GM19099 (cell line): ENCODE results near the gene PMCH.

Experiments used
- POLR2A ChIP-seq: IDR thresholded peaks from 3 replicates; pipeline ENCODE4 v1.6.1; 2011; ENCODE audit warnings: low read depth; ENCODE audit not compliant: insufficient read length; ENCODE audit errors: extremely low read depth

Gene PMCH

GRCh38 chr12:102197789-102198188 lies at the start of gene PMCH:
TSS of gene PMCH (minus strand) at chr12:102197833. CDS start at chr12:102197770, 63 bp downstream.
- TF ChIP-seq POLR2A = no peak

DNA sequence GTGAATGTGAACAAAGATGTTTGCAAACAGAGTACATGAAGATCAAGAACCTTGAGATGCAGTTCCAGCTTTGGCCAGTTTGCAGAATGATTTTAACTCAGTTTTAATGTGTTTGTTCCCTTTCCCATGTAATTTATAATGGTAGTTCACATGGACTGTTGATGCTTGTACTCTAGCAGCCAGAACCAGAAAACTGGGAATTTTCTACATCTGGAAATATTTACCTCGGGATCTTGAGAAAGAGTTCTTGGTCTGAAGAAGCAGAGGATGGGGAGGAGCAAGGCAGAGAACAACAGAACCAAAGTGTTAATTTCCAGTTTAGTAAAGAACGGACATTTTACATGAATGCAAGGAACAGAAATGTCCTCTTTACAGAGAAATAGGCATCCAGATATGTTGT lies 37.0 kb upstream of the PMCH start:
- no peak for TF ChIP-seq POLR2A

DNA sequence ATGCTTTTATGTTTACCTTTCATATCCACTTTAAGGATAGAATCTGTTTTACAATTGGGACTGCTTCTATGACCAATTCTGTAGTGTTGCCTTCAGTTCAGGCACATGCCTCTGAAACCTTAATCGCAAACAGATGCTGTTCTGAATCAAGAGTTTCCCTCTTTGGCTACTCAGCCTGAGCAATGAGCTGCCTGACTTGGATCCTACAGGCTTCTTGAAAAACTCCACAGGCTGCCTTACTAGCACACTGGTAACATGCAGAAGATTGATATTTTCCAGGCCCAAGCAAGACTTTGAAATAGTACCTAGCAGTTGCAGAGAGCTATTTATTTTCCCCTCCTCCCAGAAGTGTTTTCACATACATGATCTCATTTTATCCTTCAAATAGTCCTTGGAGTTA lies 34.8 kb upstream of the PMCH start:
- TF ChIP-seq POLR2A = no peak

GRCh38 chr12:102232036-102232435 lies 34.4 kb upstream of the PMCH start:
- TF ChIP-seq POLR2A = no peak

- TF ChIP-seq POLR2A = no peak
Measured at GRCh38 chr12:102227954-102228353, 30.3 kb upstream of the PMCH start.

GRCh38 chr12:102220736-102221135 lies 23.1 kb upstream of the PMCH start:
- TF ChIP-seq POLR2A = no peak

DNA sequence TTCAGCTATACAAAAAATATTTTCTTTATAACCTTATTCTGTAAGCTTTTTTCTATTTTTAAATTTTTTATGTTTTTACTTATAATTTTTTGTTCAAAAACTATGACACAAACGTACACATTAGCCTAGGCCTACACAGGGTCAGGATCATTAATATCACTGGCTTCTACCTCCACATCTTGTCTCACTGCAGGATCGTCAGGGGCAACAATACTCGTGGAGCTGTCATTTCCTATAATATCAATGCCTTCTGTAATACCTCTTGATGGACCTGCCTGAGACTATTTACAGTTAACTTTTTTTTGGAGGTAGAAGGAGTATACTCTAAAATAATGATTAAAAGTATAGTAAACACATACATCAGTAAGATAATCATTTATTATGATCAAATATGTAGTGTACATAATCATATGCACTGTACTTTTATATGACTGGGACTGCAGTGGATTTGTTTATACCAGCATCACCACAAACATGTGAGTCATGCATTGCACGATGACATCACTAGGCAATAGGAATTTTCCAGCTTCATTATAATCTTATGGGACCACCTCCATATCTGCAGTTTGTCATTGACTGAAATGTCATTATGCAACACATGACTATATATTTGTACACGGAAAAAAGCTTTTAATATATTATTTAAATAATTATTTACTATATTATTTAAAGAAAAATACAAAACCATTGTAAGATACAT lies 18.5 kb upstream of the PMCH start:
- TF ChIP-seq POLR2A = no peak

- TF ChIP-seq POLR2A = no peak
Measured at GRCh38 chr12:102204025-102204424, 6.4 kb upstream of the PMCH start.

DNA sequence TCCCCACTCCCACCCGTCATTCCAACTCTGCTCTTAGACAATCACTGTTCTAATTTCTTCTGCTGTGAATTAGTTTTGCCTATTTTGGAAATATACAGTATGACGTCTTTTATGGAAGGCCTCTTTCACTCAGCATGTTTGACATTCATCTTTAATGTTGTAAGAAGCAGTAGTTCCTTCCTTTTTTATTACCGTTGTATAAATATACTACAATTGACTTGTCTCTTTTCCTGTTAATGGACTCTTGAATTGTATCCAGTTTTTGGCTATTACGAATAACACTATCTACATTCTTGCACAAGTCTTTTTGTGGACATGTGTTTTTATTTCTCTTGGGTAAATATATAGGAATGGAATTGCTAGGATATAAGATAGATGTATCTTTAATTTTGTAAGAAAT lies 4.9 kb upstream of the PMCH start:
- no peak for TF ChIP-seq POLR2A

- TF ChIP-seq POLR2A = no peak
Measured at GRCh38 chr12:102201436-102202061, 3.9 kb upstream of the PMCH start.

DNA sequence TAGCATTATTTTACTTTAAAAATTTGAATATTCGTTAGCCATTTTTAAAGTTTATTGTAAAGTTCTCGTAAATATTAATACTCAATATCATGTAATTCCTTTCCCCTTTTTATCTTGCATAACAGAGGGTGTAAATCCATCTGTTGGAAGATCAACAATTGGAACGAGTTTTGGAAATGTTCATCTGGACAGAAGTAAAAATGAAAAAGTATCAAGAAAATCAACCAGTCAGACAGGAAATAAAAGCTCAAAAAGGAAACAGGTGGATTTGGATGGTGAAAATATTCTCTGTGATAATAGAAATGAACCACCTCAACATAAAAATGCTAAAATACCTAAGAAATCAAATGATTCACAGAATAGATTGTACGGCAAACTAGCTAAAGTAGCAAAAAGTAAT lies 1.8 kb downstream of the PMCH start:
- TF ChIP-seq POLR2A = no peak

GRCh38 chr12:102182635-102183034 lies 15.0 kb downstream of the PMCH start:
- no peak for TF ChIP-seq POLR2A

DNA sequence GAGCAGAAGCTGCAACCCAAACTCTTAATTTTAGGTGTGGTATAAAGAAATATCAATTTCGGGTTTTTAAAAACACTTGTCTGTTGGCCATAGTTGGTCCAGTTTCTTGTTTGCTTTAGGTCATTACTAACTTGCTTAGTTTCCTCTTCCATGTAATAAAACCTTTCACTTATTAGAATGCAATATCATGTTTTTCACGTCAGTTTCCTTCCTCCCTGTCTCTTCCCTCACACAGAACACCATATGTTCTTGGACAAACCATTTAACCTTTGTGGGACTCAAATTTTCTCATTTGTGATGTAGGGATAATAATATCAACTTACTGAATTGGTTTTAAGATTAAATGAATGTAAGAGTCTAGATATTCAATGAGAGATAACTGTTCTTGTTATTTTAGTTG lies 22.9 kb downstream of the PMCH start:
- TF ChIP-seq POLR2A = no peak

DNA sequence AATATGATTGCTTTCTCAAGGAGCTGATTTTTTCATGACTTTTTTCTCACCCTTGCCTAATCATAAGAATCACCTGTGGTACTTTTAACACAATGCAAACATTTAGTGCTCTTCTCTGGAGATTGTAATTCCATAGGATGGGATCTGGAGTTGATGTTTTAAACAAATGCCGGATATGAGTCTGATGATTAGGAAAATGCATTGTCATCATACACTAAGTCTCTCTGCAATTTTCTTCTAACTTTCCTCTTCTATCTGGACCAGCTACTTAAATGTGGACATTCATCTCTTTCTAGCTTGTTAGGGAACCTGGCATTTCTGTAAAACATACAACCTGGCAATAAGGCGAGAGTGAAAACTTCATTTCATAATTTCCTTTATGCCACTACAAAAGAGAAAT lies 23.5 kb downstream of the PMCH start:
- TF ChIP-seq POLR2A = no peak

DNA sequence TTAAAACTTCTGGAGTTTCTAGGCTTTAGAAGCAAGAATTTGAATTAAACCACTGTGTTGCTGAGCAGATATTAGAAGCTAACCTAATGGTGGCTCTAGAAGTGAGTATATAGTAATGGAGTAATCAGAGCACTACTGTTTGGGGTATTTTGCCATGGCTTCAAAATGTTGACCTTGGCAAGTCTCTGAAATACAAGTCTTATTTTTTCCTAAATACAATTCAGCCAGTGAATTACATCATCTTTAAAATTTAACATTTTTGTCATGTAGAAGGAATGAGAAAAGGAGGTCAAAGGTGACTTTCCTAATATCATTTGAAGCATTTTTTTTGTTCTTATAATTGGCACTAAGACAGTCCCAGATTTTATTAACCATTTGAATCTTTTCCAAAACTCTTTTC lies 25.2 kb downstream of the PMCH start:
- TF ChIP-seq POLR2A = no peak

DNA sequence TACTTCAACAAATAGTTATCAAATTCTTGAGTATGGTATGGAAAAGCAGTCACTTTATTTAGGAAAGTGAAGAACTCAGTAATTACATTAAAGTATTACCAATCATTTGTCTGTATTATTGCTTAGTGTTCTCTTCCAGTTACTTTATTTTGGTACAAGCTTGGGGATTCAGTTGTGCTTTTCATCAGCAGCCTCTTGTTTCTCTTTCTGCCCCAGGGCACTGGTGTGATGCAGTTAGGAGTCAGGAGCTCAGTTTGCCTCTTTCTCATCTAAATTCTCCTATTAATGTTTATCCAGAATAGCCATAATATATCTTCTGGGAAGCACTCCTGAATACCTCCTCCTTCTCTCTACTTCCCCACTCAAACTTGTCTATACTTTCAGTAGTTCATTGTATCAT lies 25.7 kb downstream of the PMCH start:
- TF ChIP-seq POLR2A = no peak
